ENCODE data around the gene TMEM236.
A peak's percentile ranks its signal among the peaks of the same experiment; 100 is the strongest.

TMEM236 gene

GRCh38 chr10:17779784-17780183, 27.8 kb downstream of the TMEM236 start:
- H3K36me3 ChIP-seq (ENCODE audit: insufficient read depth, low read length) = no peaks in the 10 kb centered on the region
- H3K9me3 ChIP-seq (replicated peaks; ENCODE audit: low read length) = no peaks in the 10 kb centered on the region
- H3K27me3 ChIP-seq (ENCODE audit: control insufficient read depth, insufficient read depth, low read length) = no peaks in the 10 kb centered on the region
- no peak overlapping the region for H3K4me3 ChIP-seq (ENCODE audit: low read length)
- H3K4me2 ChIP-seq (ENCODE audit: low read length) = no peak overlapping the region
- H3K9ac ChIP-seq (ENCODE audit: low read depth, low read length) = no peak overlapping the region
- H3K4me1 ChIP-seq (ENCODE audit: control insufficient read depth, insufficient read depth, low read length) = peaks cover 21% of the 10 kb centered on the region

DNA sequence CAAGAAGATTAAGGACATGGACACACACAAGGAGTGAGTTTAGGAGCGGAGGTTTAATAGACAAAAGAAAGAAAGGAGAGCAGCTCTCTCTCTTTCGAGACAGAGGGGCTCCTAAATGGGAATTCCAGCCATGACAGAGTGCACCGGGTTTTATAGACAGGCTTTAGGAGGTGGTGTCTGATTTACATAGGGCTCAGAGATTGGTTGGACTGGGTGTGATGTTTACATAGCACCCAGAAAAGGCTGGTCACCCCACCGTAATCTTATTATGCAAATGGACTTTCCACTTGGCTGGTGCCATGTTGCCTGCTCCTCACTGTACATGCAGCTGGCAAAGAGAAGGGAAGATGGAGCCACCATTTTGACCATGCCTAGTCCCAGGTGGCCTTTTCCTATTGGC, 28.7 kb downstream of the TMEM236 start:
- Histone ChIP-seq H3K36me3 (ENCODE audit: insufficient read depth, low read length) (no peaks in the 10 kb centered on the region), H3K4me1 (ENCODE audit: control insufficient read depth, insufficient read depth, low read length) (peaks cover 31% of the 10 kb centered on the region), H3K4me3 (ENCODE audit: low read length) (no peak overlapping the region), H3K27me3 (ENCODE audit: control insufficient read depth, insufficient read depth, low read length) (no peaks in the 10 kb centered on the region), H3K9ac (ENCODE audit: low read depth, low read length) (no peak overlapping the region), H3K9me3 (replicated peaks; ENCODE audit: low read length) (no peaks in the 10 kb centered on the region), H3K4me2 (ENCODE audit: low read length) (no peak overlapping the region)

GRCh38 chr10:17781856-17782255, 29.9 kb downstream of the TMEM236 start:
- Histone ChIP-seq H3K4me2 (ENCODE audit: low read length) (no peak overlapping the region), H3K9ac (ENCODE audit: low read depth, low read length) (no peak overlapping the region), H3K36me3 (ENCODE audit: insufficient read depth, low read length) (no peaks in the 10 kb centered on the region), H3K9me3 (replicated peaks; ENCODE audit: low read length) (no peaks in the 10 kb centered on the region), H3K4me3 (ENCODE audit: low read length) (no peak overlapping the region), H3K4me1 (ENCODE audit: control insufficient read depth, insufficient read depth, low read length) (peaks cover 42% of the 10 kb centered on the region), H3K27me3 (ENCODE audit: control insufficient read depth, insufficient read depth, low read length) (no peaks in the 10 kb centered on the region)

GRCh38 chr10:17782921-17783665, 31.1 kb downstream of the TMEM236 start:
- Histone ChIP-seq H3K4me3 (ENCODE audit: low read length) (peak overlapping the region; percentile 31), H3K4me1 (ENCODE audit: control insufficient read depth, insufficient read depth, low read length) (peaks cover 49% of the 10 kb centered on the region), H3K9ac (ENCODE audit: low read depth, low read length) (no peak overlapping the region), H3K36me3 (ENCODE audit: insufficient read depth, low read length) (no peaks in the 10 kb centered on the region), H3K27me3 (ENCODE audit: control insufficient read depth, insufficient read depth, low read length) (no peaks in the 10 kb centered on the region), H3K9me3 (replicated peaks; ENCODE audit: low read length) (no peaks in the 10 kb centered on the region), H3K4me2 (ENCODE audit: low read length) (peak overlapping the region; percentile 50)

GRCh38 chr10:17783751-17784150, 31.8 kb downstream of the TMEM236 start:
- Histone ChIP-seq H3K4me1 (ENCODE audit: control insufficient read depth, insufficient read depth, low read length) (peaks cover 49% of the 10 kb centered on the region), H3K4me3 (ENCODE audit: low read length) (no peak overlapping the region), H3K36me3 (ENCODE audit: insufficient read depth, low read length) (no peaks in the 10 kb centered on the region), H3K9me3 (replicated peaks; ENCODE audit: low read length) (no peaks in the 10 kb centered on the region), H3K4me2 (ENCODE audit: low read length) (peak overlapping the region; percentile 50), H3K27me3 (ENCODE audit: control insufficient read depth, insufficient read depth, low read length) (no peaks in the 10 kb centered on the region), H3K9ac (ENCODE audit: low read depth, low read length) (no peak overlapping the region)

DNA sequence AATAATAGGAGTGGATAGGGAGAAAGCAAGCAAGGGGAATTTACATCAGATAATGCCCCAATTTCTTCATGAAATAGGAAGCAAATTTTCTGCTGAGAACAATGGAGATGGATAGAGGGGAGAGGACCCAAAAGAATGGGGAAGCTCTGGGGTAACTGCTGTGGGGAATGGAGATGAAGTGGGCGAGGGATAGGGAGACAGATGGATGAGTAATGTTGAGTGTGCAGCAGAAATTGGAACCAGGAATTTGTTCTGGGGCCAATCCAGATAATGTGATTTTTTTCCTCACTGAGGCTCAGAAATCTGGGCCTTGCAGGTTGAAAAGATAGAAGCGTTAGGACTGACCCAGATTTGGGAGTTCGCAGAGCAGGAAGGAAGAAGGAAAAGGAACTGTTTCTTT, 32.7 kb downstream of the TMEM236 start:
- Histone ChIP-seq H3K9me3 (replicated peaks; ENCODE audit: low read length) (no peaks in the 10 kb centered on the region), H3K4me3 (ENCODE audit: low read length) (no peak overlapping the region), H3K9ac (ENCODE audit: low read depth, low read length) (peak overlapping the region; percentile 46), H3K36me3 (ENCODE audit: insufficient read depth, low read length) (no peaks in the 10 kb centered on the region), H3K4me1 (ENCODE audit: control insufficient read depth, insufficient read depth, low read length) (peaks cover 49% of the 10 kb centered on the region), H3K4me2 (ENCODE audit: low read length) (peak overlapping the region; percentile 57), H3K27me3 (ENCODE audit: control insufficient read depth, insufficient read depth, low read length) (no peaks in the 10 kb centered on the region)

- H3K4me1 ChIP-seq (ENCODE audit: control insufficient read depth, insufficient read depth, low read length) = peaks cover 49% of the 10 kb centered on the region
- no peaks in the 10 kb centered on the region for H3K36me3 ChIP-seq (ENCODE audit: insufficient read depth, low read length)
- no peaks in the 10 kb centered on the region for H3K9me3 ChIP-seq (replicated peaks; ENCODE audit: low read length)
- H3K4me2 ChIP-seq (ENCODE audit: low read length) = peak overlapping the region; percentile 57
- no peak overlapping the region for H3K4me3 ChIP-seq (ENCODE audit: low read length)
- peak overlapping the region; percentile 46 for H3K9ac ChIP-seq (ENCODE audit: low read depth, low read length)
- H3K27me3 ChIP-seq (ENCODE audit: control insufficient read depth, insufficient read depth, low read length) = no peaks in the 10 kb centered on the region
Observed at GRCh38 chr10:17785276-17785930, 33.4 kb downstream of the TMEM236 start.

- Histone ChIP-seq H3K27me3 (ENCODE audit: control insufficient read depth, insufficient read depth, low read length) (no peaks in the 10 kb centered on the region), H3K36me3 (ENCODE audit: insufficient read depth, low read length) (no peaks in the 10 kb centered on the region), H3K4me2 (ENCODE audit: low read length) (peak overlapping the region; percentile 46), H3K9me3 (replicated peaks; ENCODE audit: low read length) (no peaks in the 10 kb centered on the region), H3K4me3 (ENCODE audit: low read length) (peak overlapping the region; percentile 36), H3K9ac (ENCODE audit: low read depth, low read length) (peak overlapping the region; percentile 5), H3K4me1 (ENCODE audit: control insufficient read depth, insufficient read depth, low read length) (peaks cover 49% of the 10 kb centered on the region)
Observed at GRCh38 chr10:17787087-17787961, 35.3 kb downstream of the TMEM236 start.

DNA sequence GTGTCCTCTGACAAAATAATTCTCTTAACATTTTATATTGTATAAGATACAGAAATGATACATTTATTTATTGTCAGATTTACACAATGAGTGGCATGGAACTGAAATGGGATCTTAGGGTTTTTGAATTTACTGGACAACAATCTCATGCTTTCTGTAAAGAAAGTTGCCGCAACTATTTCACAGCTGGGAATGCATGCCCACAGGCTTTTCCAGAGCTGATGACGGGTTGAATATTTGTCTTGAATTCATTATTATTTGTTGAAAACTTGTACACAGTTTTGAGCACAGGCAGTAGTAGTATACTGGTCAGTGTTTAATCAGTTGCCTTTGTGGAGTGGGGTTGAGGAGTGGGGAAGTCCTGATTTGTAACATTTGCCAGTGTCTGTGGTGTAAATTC, 36.6 kb downstream of the TMEM236 start:
- H3K9ac ChIP-seq (ENCODE audit: low read depth, low read length) = no peak overlapping the region
- H3K27me3 ChIP-seq (ENCODE audit: control insufficient read depth, insufficient read depth, low read length) = no peaks in the 10 kb centered on the region
- peaks cover 39% of the 10 kb centered on the region for H3K4me1 ChIP-seq (ENCODE audit: control insufficient read depth, insufficient read depth, low read length)
- H3K9me3 ChIP-seq (replicated peaks; ENCODE audit: low read length) = no peaks in the 10 kb centered on the region
- no peaks in the 10 kb centered on the region for H3K36me3 ChIP-seq (ENCODE audit: insufficient read depth, low read length)
- H3K4me2 ChIP-seq (ENCODE audit: low read length) = no peak overlapping the region
- no peak overlapping the region for H3K4me3 ChIP-seq (ENCODE audit: low read length)

DNA sequence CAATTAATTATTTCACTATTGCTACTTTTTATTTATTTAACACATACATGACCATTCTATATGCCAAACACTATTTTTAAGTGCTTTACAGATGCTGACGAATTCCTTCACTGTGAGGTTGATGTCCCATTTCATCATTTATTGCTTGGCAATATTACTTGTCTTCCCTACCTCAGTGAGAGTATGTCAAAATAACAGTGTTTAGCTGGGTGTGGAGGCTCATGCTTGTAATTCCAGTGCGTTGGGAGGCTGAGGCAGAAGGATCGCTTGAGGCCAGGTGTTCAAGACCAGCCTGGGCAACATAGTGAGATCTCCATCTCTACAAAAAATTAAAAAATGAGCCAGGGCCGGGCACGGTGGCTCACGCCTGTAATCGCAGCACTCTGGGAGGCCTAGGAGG, 37.4 kb downstream of the TMEM236 start:
- Histone ChIP-seq H3K4me1 (ENCODE audit: control insufficient read depth, insufficient read depth, low read length) (peaks cover 32% of the 10 kb centered on the region), H3K9ac (ENCODE audit: low read depth, low read length) (no peak overlapping the region), H3K27me3 (ENCODE audit: control insufficient read depth, insufficient read depth, low read length) (no peaks in the 10 kb centered on the region), H3K4me2 (ENCODE audit: low read length) (no peak overlapping the region), H3K4me3 (ENCODE audit: low read length) (no peak overlapping the region), H3K9me3 (replicated peaks; ENCODE audit: low read length) (no peaks in the 10 kb centered on the region), H3K36me3 (ENCODE audit: insufficient read depth, low read length) (no peaks in the 10 kb centered on the region)

GRCh38 chr10:17790651-17791050, 38.6 kb downstream of the TMEM236 start:
- no peaks in the 10 kb centered on the region for H3K27me3 ChIP-seq (ENCODE audit: control insufficient read depth, insufficient read depth, low read length)

More at GRCh38 chr10:17790651-17791050, 38.6 kb downstream of the TMEM236 start:
- no peak overlapping the region for H3K4me3 ChIP-seq (ENCODE audit: low read length)
- H3K36me3 ChIP-seq (ENCODE audit: insufficient read depth, low read length) = no peaks in the 10 kb centered on the region
- peaks cover 19% of the 10 kb centered on the region for H3K4me1 ChIP-seq (ENCODE audit: control insufficient read depth, insufficient read depth, low read length)
- H3K9ac ChIP-seq (ENCODE audit: low read depth, low read length) = no peak overlapping the region
- no peaks in the 10 kb centered on the region for H3K9me3 ChIP-seq (replicated peaks; ENCODE audit: low read length)
- no peak overlapping the region for H3K4me2 ChIP-seq (ENCODE audit: low read length)
